Keratinocyte (primary cell): ENCODE data around the gene TMEM87A. TPM values are rescaled to one million over a fixed set of nuclear protein-coding genes. Genes with fewer than 3 reads are reported as not detected.

Experiments
- DNase-seq: peaks from one replicate; pipeline ENCODE4 v3.0.0-alpha.2; 2011; ENCODE audit warnings: low read depth, missing footprints, low spot score
- FAIRE-seq: peaks from 2 replicates; lab custom pipeline; 2011; peaks lifted over from hg19 to GRCh38; lab: Jason Lieb, UNC
- H2AFZ ChIP-seq: 2 replicates; pipeline ENCODE4 v1.6.0; 2012; ENCODE audit warnings: low read length, control low read depth, inconsistent platforms; ENCODE audit not compliant: control insufficient read depth
- H3K27ac ChIP-seq: 2 replicates; pipeline ENCODE4 v1.5.1; 2011; ENCODE audit warnings: low read length; ENCODE audit not compliant: control insufficient read depth, insufficient read depth
- H3K27me3 ChIP-seq: 3 replicates; pipeline ENCODE4 v1.6.0; 2011; ENCODE audit warnings: low read length; ENCODE audit not compliant: control insufficient read depth, insufficient read depth; ENCODE audit errors: extremely low read depth
- H3K36me3 ChIP-seq, 2 experiments: 2 replicates in 1 of 2; 3 replicates in 1 of 2; pipeline ENCODE4 v1.5.1; 2011; ENCODE audit warnings: low read length in 2 of 2, mild to moderate bottlenecking in 1 of 2; ENCODE audit not compliant: control insufficient read depth in 2 of 2, insufficient read depth in 2 of 2; ENCODE audit errors: extremely low read depth in 1 of 2
- H3K4me1 ChIP-seq: 3 replicates; pipeline ENCODE4 v1.5.1; 2011; ENCODE audit warnings: low read length; ENCODE audit not compliant: control insufficient read depth, insufficient read depth; ENCODE audit errors: extremely low read depth
- H3K4me2 ChIP-seq: 3 replicates; pipeline ENCODE4 v1.6.0; 2011; ENCODE audit warnings: low read depth, low read length; ENCODE audit not compliant: control insufficient read depth, insufficient read depth; ENCODE audit errors: extremely low read depth
- H3K4me3 ChIP-seq, 3 experiments: fragments of 200-600 bp in 1 of 3; sonication (generic) in 1 of 3; 2 replicates in 2 of 3; 3 replicates in 1 of 3; pipeline ENCODE4 v1.5.1; 2011 to 2016; ENCODE audit warnings: low read length in 3 of 3, mild to moderate bottlenecking in 3 of 3, control low read depth in 2 of 3, inconsistent platforms in 1 of 3, low read depth in 1 of 3, mixed read lengths in 1 of 3, mixed run types in 1 of 3, moderate library complexity in 1 of 3; ENCODE audit not compliant: control insufficient read depth in 2 of 3, insufficient read depth in 2 of 3; ENCODE audit errors: extremely low read depth in 1 of 3
- H3K79me2 ChIP-seq: 2 replicates; pipeline ENCODE4 v1.6.0; 2012; ENCODE audit warnings: low read length; ENCODE audit not compliant: control insufficient read depth, insufficient read depth
- H3K9ac ChIP-seq: 3 replicates; pipeline ENCODE4 v1.6.0; 2011; ENCODE audit warnings: low read length; ENCODE audit not compliant: control insufficient read depth, insufficient read depth; ENCODE audit errors: extremely low read depth
- H3K9me1 ChIP-seq: 3 replicates; pipeline ENCODE4 v1.6.0; 2011; ENCODE audit warnings: low read length; ENCODE audit not compliant: control insufficient read depth, insufficient read depth; ENCODE audit errors: extremely low read depth
- H3K9me3 ChIP-seq: 2 replicates; pipeline ENCODE4 v1.5.1; 2012; ENCODE audit warnings: low read depth, low read length; ENCODE audit not compliant: control insufficient read depth
- H4K20me1 ChIP-seq: 3 replicates; pipeline ENCODE4 v1.6.0; 2011; ENCODE audit warnings: low read length; ENCODE audit not compliant: control insufficient read depth, insufficient read depth; ENCODE audit errors: extremely low read depth
- CTCF ChIP-seq, 3 experiments: IDR thresholded peaks in 1 of 3; conservative IDR thresholded peaks in 1 of 3; optimal IDR thresholded peaks in 1 of 3; 2 replicates in 2 of 3; 3 replicates in 1 of 3; pipeline versions ENCODE3 to v1.5.1; 2011; ENCODE audit warnings: low read length in 3 of 3, mild to moderate bottlenecking in 3 of 3, moderate library complexity in 2 of 3, control low read depth in 1 of 3, inconsistent platforms in 1 of 3; ENCODE audit not compliant: insufficient read depth in 2 of 3; ENCODE audit errors: extremely low read depth in 1 of 3
- EZH2 ChIP-seq: IDR thresholded peaks from one replicate; pipeline ENCODE4 v1.6.1; 2012; ENCODE audit warnings: inconsistent platforms, mild to moderate bottlenecking, low read length, moderate library complexity
- dilution Hi-C: fragments of 300-500 bp; cut with MboI; formaldehyde crosslinking; loops from one replicate; pipeline ENCODE4 v1.7.0; 2020; ENCODE audit warnings: low sequenced_read_pairs; ENCODE audit not compliant: extremely low pct_ligation_motif_present
- polyA plus RNA-seq, 5 experiments: library from polyadenylated mRNA; depleted of rRNA in 3 of 5; stranded (reverse) in 3 of 5; stranded (forward) in 1 of 5; unstranded in 1 of 5; fragments of >200 nt; gene quantifications; 1 replicate in 1 of 5; 2 replicates in 3 of 5; 3 replicates in 1 of 5; pipeline versions ENCODE4 v1.2.1 to v1.2.3, GENCODE V29; 2011 to 2012; ENCODE audit warnings: missing spikeins in 2 of 5, low read depth in 1 of 5, low replicate concordance in 1 of 5

TMEM87A gene
- polyA plus RNA-seq, 1 donor (not counting 4 experiments of a cell fraction or from before 2014, with no cell fraction given): 43.7 TPM

- Histone ChIP-seq H3K9me3 (no peaks in the 10 kb centered on the region), H3K27me3 (no peaks in the 10 kb centered on the region), H4K20me1 (no peaks in the 10 kb centered on the region), H3K36me3 (peaks cover 11 to 13% of the 10 kb centered on the region in 2 experiments), H3K4me1 (no peaks in the 10 kb centered on the region), H2AFZ (no peak overlapping the region), H3K9me1 (no peaks in the 10 kb centered on the region), H3K9ac (no peak overlapping the region), H3K4me3 (no peak overlapping the region), H3K79me2 (peaks cover 3% of the 10 kb centered on the region), H3K4me2 (no peak overlapping the region), H3K27ac (no peak overlapping the region)
- dilution Hi-C loops: no loop called here
- DNase-seq (no peak), FAIRE-seq (no peak)
- TF ChIP-seq CTCF (optimal IDR thresholded peaks at IDR 0.05 in 1 of 3, IDR thresholded peaks at IDR 0.05 in 1 of 3, conservative IDR thresholded peaks at IDR 0.05 in 1 of 3; ENCODE audit: extremely low read depth in 1 of 3, insufficient read depth in 2 of 3, low read length in 3 of 3) (no peak), EZH2 (no peak)
Observed at GRCh38 chr15:42194513-42194912, 78.7 kb downstream of the TMEM87A start.

DNA sequence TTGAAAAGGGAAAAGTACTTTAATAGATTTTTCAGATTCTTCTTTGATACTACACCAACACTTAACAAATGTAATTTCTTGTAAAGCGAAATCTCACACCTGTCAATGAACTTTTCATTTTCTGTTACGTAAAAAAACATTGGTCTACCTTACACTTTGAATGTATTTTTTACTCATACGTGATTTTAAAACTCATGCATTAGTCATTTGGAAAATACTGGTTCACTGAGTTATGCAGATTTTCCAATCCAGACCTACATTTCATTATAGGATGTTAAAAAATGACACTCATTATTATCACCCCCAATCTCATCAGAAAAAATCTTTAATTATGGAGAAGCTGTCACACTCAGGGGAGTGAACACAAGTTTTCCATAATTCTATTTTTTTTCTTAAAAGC is 79.8 kb downstream of the TMEM87A start:
- dilution Hi-C loops: no loop called here
- no peak for DNase-seq

More for the DNA sequence above, 79.8 kb downstream of the TMEM87A start:
- Histone ChIP-seq H3K9ac (no peak overlapping the region), H3K9me3 (no peaks in the 10 kb centered on the region), H3K9me1 (no peaks in the 10 kb centered on the region), H2AFZ (no peak overlapping the region), H3K36me3 (peaks cover 11 to 13% of the 10 kb centered on the region in 2 experiments), H3K27me3 (no peaks in the 10 kb centered on the region), H3K4me3 (no peak overlapping the region), H3K27ac (no peak overlapping the region), H3K79me2 (peaks cover 3% of the 10 kb centered on the region), H3K4me2 (no peak overlapping the region), H4K20me1 (no peaks in the 10 kb centered on the region), H3K4me1 (no peaks in the 10 kb centered on the region)
- TF ChIP-seq EZH2 (no peak), CTCF (optimal IDR thresholded peaks at IDR 0.05 in 1 of 3, IDR thresholded peaks at IDR 0.05 in 1 of 3, conservative IDR thresholded peaks at IDR 0.05 in 1 of 3; ENCODE audit: extremely low read depth in 1 of 3, insufficient read depth in 2 of 3, low read length in 3 of 3) (no peak)
- FAIRE-seq: no peak
